ENCODE data around the gene NAALADL2.

- TF ChIP-seq CTCF (IDR thresholded peaks at IDR 0.05) (no peak), POLR2A (IDR thresholded peaks at IDR 0.05) (no peak)
Measured at GRCh38 chr3:175270198-175270837, 411.2 kb downstream of the NAALADL2 start.
